ENCODE data around the gene PDGFD. TPM values are rescaled to one million over a fixed set of nuclear protein-coding genes. Genes with fewer than 3 reads are reported as not detected.

PDGFD gene
- total and polyA plus RNA-seq, 2 donors: 26.0 to 26.7 TPM

DNA sequence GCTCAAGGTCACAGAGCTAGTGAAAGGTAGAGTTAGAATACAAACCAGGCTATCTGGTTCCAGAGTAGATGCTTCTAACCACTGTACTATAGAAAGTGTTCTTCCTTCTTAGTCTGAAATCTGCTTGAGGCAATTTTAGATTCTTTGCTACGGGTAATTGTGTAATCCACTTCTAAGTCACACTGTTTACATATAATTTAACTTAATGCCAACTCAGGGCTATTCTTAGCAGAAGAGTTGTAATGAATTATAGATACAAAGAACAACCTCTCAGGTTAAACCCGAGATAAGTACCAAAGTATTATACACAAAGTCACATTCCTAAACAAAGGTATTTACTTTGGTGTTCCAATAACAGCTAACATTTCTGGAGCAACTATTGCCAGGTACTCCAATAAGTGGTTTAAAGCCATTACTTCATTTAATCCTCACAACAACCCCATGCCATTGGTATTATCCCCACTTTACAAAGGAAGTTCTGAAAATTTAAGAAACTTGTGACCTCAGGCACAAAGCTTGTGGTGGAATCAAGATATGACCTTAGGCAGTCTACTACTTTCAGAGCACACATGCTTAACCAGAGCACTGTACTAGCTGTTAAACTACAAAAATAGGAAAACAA is 158.6 kb downstream of the PDGFD start:
- Histone ChIP-seq H3K4me3 (ENCODE audit: low read depth, low read length) (no peak overlapping the region), H3K4me1 (ENCODE audit: insufficient read depth) (no peaks in the 10 kb centered on the region), H3K27ac (ENCODE audit: low read depth) (no peak overlapping the region), H3K36me3 (ENCODE audit: insufficient read depth) (no peaks in the 10 kb centered on the region)
- DNase-seq (ENCODE audit: extremely low spot score): no peak
- 31% methylated on average over 2 of the region's 2 CpGs for WGBS

DNA sequence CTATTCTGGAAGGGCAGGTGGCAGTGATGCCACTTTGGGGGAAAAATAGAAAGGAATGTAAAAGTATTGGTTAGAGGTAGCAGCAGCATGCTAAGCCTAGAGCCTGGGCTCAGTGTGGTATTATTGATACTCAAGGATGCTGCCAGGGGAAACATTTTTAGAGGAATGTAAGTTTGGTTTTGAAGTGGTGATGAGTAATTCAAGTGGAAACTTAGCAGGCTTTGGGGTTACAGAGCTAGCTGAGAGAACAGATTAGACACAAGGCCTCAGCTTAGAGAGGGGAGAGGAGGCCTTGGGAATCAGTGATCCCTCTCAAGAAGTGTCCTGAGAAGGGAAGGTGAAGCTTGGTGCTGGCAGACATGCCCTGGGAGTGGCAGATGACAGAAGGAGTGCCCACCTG is 160.5 kb downstream of the PDGFD start:
- Histone ChIP-seq H3K27ac (ENCODE audit: low read depth) (no peak overlapping the region), H3K4me1 (ENCODE audit: insufficient read depth) (no peaks in the 10 kb centered on the region), H3K36me3 (ENCODE audit: insufficient read depth) (no peaks in the 10 kb centered on the region), H3K4me3 (ENCODE audit: low read depth, low read length) (no peak overlapping the region)
- DNase-seq (ENCODE audit: extremely low spot score): no peak

DNA sequence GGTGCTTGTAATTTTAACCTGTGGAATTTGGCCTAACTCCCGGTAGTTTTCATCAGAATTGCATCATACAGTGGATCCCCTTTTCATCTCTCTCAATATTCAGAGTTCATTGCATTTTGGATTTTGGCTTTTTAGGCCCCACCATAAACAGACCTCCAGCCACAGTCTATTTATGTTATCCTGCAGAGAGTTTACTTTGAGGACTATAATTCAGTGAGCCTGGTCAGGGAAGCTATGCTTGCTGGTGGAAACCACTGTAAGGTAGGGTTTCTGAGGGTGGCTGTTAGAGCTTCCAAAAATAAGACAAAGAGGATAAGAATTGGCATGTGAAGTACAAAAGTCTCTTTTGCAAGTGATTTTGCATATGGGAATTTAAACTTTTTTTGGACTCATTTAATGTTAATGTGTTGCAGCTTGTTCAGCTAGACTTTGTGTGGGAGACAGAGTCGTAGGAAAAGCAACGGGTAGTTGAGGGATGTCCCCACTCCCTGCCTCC is 162.3 kb downstream of the PDGFD start:
- Histone ChIP-seq H3K4me3 (ENCODE audit: low read depth, low read length) (no peak overlapping the region), H3K4me1 (ENCODE audit: insufficient read depth) (no peaks in the 10 kb centered on the region), H3K36me3 (ENCODE audit: insufficient read depth) (no peaks in the 10 kb centered on the region), H3K27ac (ENCODE audit: low read depth) (no peak overlapping the region)
- WGBS: 69% methylated on average over 3 of the region's 3 CpGs
- DNase-seq (ENCODE audit: extremely low spot score): no peak

DNA sequence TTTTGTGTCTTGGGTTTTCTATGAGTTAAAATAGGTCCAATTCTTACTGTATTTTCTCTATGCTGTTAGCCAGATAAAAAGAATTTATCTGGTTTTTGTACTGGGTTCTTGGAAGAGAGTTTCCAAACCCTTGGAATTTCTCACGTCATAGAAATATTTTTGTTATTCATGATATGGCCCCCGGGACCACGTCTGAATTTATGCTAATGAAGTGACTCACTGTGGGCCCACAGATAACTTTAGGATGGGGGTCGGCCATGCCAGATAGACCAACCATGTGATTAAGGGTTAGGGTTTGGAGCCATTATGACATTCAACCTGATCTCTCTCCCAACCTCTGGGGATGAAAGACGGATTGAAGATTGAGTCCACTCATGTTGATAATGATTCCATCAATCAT is 163.1 kb downstream of the PDGFD start:
- Histone ChIP-seq H3K27ac (ENCODE audit: low read depth) (no peak overlapping the region), H3K4me3 (ENCODE audit: low read depth, low read length) (no peak overlapping the region), H3K36me3 (ENCODE audit: insufficient read depth) (no peaks in the 10 kb centered on the region), H3K4me1 (ENCODE audit: insufficient read depth) (no peaks in the 10 kb centered on the region)
- no peak for DNase-seq (ENCODE audit: extremely low spot score)
- WGBS: 51% methylated on average over 5 of the region's 5 CpGs

DNA sequence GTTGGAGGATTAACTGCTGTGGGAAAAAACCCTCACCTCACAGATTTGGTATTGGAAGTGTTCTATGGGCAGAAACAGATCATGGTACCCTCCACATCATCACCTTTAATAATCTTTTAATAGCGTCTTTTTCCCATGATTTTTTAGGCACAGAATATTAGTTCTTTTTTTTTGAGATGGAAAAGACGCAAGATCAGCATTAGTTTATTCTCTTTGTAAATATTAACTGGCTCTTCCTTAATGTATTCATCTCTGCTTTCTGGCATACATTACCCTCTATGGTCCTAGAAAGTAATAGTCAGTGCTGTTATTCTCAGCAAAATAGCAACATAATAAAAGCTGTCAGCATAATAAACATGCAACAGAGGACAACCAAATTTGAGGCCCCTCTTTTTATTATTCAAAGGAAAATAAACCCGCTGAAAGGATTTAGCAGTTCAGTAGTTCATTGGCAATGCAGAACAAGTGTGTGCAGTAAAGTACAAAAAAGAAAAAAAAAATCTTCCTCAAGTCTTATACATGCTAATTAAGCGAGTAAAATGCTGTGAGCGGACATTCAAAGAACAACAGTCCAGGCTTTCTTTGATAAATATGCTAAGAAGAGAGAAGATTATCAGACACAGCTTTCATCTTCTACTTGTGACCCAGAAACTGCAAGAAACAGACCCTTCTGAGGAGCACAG is 165.0 kb downstream of the PDGFD start:
- WGBS: 73% methylated on average over 5 of the region's 5 CpGs
- Histone ChIP-seq H3K36me3 (ENCODE audit: insufficient read depth) (no peaks in the 10 kb centered on the region), H3K27ac (ENCODE audit: low read depth) (no peak overlapping the region), H3K4me1 (ENCODE audit: insufficient read depth) (no peaks in the 10 kb centered on the region), H3K4me3 (ENCODE audit: low read depth, low read length) (no peak overlapping the region)
- DNase-seq (ENCODE audit: extremely low spot score): no peak

DNA sequence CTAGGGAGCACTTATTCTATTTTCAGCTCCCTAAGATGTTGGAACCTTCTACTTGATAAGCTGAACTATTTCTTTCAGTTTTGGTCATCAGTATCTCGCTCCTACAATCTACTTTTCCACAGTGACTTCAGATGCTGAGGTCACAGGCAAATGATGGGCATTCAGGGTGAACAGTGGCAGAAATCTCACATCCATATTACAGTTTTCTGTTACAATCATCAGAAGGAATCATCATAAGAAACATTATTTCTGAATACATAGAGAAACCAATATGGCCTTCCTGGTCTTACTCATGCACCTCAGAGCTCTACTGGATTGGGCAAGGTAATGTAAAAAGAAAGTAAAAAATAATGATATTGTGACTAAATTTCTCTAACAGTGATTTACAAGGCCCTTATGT is 166.9 kb downstream of the PDGFD start:
- WGBS: 93% methylated on average over 1 of the region's 1 CpG

DNA sequence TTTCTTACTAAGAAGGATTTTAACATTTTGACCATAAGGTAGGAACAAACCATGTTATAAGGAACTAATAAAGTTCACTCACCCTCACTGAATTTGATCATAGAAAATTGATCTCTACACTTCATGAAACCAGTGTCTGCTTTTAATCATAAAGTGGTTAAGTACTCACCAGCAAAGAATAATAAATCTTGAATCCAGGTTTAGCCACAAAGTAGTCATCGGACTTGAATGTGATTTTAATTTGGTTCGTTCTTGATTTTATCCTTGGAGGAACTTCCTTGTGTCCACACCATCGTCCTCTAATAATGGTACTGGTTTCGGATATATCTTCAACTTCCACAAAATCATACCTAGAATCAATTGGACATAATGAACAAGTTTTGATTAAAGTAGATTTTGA is 168.1 kb downstream of the PDGFD start:
- H3K36me3 ChIP-seq (ENCODE audit: insufficient read depth): no peaks in the 10 kb centered on the region
- H3K4me1 ChIP-seq (ENCODE audit: insufficient read depth): no peaks in the 10 kb centered on the region
- DNase-seq (ENCODE audit: extremely low spot score): no peak
- 97% methylated on average over 4 of the region's 4 CpGs for WGBS
- no peak overlapping the region for H3K4me3 ChIP-seq (ENCODE audit: low read depth, low read length)
- no peak overlapping the region for H3K27ac ChIP-seq (ENCODE audit: low read depth)

More for the DNA sequence above, 166.9 kb downstream of the PDGFD start:
- no peaks in the 10 kb centered on the region for H3K36me3 ChIP-seq (ENCODE audit: insufficient read depth)
- H3K27ac ChIP-seq (ENCODE audit: low read depth): peak overlapping the region; percentile 10
- DNase-seq (ENCODE audit: extremely low spot score): no peak
- H3K4me3 ChIP-seq (ENCODE audit: low read depth, low read length): no peak overlapping the region
- no peaks in the 10 kb centered on the region for H3K4me1 ChIP-seq (ENCODE audit: insufficient read depth)

DNA sequence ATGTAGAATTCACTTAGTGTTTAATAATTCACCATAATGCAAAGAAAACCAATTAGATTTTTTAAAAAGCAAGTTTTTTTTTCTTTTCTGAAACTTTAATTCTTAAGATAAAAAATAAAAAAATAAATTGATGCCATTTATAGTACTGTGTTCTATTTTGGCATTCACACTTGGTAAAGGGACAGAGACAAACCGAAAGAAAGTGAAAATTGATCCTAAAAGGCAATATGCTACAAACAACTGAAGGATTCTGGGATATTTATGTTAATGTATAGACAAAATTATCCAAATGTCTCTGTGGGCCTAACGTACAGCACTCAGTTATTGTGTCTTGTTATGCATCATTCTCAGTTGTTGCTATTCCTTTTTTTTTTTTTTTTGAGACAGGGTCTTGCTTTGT is 169.4 kb downstream of the PDGFD start:
- no peak overlapping the region for H3K27ac ChIP-seq (ENCODE audit: low read depth)
- H3K4me1 ChIP-seq (ENCODE audit: insufficient read depth): no peaks in the 10 kb centered on the region
- H3K4me3 ChIP-seq (ENCODE audit: low read depth, low read length): no peak overlapping the region
- no peaks in the 10 kb centered on the region for H3K36me3 ChIP-seq (ENCODE audit: insufficient read depth)
- DNase-seq (ENCODE audit: extremely low spot score): no peak
- 88% methylated on average over 2 of the region's 2 CpGs for WGBS

DNA sequence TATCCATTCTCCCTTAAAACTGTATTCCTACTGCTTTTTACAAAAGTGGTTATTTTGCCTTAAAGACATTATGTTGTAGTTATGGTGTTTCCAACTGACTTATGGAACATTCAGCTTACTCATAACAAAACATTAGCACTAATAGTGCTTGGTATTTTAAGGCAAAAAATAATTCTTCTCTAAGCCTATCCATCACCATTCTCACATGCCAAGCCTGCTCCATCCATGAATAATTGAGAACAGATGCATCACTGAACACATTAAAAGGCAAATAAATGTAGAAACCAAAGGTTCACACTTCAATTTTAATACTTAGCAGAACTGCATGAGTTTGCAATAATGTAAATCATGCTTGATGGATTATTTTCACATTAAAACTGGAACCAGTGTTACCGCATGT is 169.9 kb downstream of the PDGFD start:
- Histone ChIP-seq H3K36me3 (ENCODE audit: insufficient read depth) (no peaks in the 10 kb centered on the region), H3K27ac (ENCODE audit: low read depth) (no peak overlapping the region), H3K4me3 (ENCODE audit: low read depth, low read length) (no peak overlapping the region), H3K4me1 (ENCODE audit: insufficient read depth) (no peaks in the 10 kb centered on the region)
- no peak for DNase-seq (ENCODE audit: extremely low spot score)
- 64% methylated on average over 1 of the region's 1 CpG for WGBS

DNA sequence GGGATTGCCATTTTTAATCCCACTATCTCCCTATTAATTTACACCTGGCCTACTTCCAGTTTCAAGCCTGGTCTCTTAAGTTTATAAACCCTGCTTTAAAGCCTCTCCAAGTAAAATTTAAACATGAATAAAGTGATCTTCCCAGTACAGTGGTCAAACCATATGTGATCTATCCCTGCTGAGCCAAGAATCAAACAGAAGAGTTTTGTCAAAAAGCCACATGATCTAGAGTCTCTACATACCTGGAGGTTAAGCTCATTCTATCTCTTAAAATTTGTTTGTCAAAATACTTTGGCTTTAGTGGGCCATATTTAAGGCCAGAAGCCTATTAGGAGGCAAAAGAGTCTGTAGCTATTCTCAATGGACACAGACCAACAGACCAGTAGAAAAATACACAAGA is 170.4 kb downstream of the PDGFD start:
- H3K4me3 ChIP-seq (ENCODE audit: low read depth, low read length): no peak overlapping the region
- DNase-seq (ENCODE audit: extremely low spot score): no peak
- H3K4me1 ChIP-seq (ENCODE audit: insufficient read depth): no peaks in the 10 kb centered on the region
- H3K36me3 ChIP-seq (ENCODE audit: insufficient read depth): no peaks in the 10 kb centered on the region
- no peak overlapping the region for H3K27ac ChIP-seq (ENCODE audit: low read depth)

DNA sequence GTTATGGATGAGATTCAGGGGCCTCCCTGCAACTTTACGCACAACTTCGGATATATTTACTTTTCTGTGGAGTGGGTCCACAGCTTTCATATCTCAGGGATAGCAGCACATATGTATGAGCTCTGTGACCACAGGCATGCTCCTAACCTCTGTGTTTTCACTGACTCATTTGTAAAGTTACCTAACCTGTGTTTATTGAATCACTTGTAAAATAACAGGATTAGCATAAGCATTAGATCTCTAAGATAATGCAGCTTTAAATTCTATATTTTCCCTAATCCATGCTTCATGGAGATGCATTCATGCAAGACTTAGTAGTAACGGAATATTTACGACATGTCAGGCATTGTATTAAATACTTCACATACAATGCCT is 175.4 kb downstream of the PDGFD start:
- no peak overlapping the region for H3K4me3 ChIP-seq (ENCODE audit: low read depth, low read length)
- WGBS: 53% methylated on average over 4 of the region's 4 CpGs
- H3K36me3 ChIP-seq (ENCODE audit: insufficient read depth): no peaks in the 10 kb centered on the region
- no peak for DNase-seq (ENCODE audit: extremely low spot score)
- H3K4me1 ChIP-seq (ENCODE audit: insufficient read depth): no peaks in the 10 kb centered on the region
- H3K27ac ChIP-seq (ENCODE audit: low read depth): no peak overlapping the region

DNA sequence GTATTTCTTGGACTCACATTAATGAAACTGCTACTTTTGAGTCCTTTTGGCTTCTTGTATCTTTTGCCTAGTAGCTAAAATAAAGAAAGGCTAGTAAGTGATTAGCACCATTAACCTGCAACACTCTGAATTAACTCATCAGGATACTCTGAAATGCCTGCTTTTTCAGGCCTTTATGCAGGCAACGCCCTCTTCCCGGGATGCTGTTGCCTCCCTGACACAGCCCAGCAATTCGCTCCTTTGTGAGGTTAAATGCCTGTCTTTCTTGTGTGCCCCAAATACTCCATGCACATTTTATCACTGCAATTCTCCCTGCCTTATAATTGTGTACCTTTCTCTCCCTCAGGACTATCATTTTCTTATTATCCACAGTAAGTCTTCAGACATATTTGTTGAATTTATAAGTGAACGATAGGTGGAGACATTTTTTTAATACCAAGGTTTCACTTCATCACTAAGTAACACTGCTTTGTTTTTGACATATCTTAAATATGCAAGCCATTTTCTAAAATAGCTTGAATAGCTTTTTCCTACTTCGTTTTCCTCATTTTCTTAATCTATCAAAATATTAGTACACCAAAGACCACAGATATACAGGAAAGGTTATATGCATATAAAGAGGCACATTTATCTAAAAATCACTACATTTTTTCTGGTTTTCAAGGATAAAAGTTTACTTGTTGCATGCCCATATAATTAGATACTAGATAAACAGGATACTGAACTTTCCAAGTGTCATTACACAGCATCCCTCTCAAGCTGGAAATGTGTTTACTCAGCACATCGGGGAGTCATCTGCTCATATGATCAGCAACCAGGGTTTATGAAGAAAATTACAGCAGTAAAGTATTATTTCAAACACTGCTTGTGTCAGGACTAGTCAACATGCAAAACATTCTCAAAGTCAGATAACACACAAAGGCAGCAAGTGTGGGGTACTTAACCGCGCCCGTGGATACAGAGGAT is 176.0 kb downstream of the PDGFD start:
- H3K4me3 ChIP-seq (ENCODE audit: low read depth, low read length): no peak overlapping the region
- 64% methylated on average over 9 of the region's 9 CpGs for WGBS
- H3K4me1 ChIP-seq (ENCODE audit: insufficient read depth): no peaks in the 10 kb centered on the region
- H3K36me3 ChIP-seq (ENCODE audit: insufficient read depth): no peaks in the 10 kb centered on the region
- H3K27ac ChIP-seq (ENCODE audit: low read depth): no peak overlapping the region
- DNase-seq (ENCODE audit: extremely low spot score): no peak

DNA sequence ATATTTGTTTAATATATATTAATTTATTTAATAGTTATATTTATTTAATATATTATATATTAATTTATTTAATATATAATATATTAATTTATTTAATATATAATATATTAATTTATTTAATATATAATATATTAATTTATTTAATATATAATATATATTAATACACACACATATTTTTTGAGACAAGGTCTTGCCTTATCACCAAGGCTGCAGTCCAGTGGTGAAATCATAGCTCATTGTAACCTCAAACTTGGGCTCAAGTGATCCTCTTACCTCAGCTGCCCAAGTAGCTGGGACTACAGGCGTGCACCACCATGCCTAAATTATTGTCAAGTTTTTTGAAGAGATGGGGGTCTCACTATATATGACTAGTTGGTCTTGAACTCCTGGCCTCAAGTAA is 178.9 kb downstream of the PDGFD start:
- H3K27ac ChIP-seq (ENCODE audit: low read depth): no peak overlapping the region
- H3K4me3 ChIP-seq (ENCODE audit: low read depth, low read length): no peak overlapping the region
- WGBS: 98% methylated on average over 1 of the region's 1 CpG
- no peaks in the 10 kb centered on the region for H3K36me3 ChIP-seq (ENCODE audit: insufficient read depth)
- DNase-seq (ENCODE audit: extremely low spot score): no peak
- no peaks in the 10 kb centered on the region for H3K4me1 ChIP-seq (ENCODE audit: insufficient read depth)

DNA sequence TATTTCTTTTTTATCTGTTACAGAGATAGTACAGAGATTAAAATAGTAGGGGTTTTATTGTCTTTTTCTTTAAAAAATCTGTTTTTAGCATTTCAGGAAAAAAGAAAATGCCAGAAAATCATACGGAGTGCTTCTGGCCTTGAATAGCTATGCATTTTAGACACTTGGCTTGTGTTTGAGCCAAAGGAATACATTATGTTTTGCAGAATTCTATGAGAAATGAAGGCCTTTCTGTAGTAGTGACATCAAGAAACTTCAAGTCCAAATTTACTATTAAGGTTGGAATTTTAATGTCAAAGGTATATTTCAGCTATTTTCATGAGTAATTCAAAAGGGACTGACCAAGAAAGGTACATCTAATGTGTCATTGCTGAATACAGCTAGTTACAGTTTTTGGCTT is 183.8 kb downstream of the PDGFD start:
- no peaks in the 10 kb centered on the region for H3K4me1 ChIP-seq (ENCODE audit: insufficient read depth)
- no peak overlapping the region for H3K4me3 ChIP-seq (ENCODE audit: low read depth, low read length)
- H3K27ac ChIP-seq (ENCODE audit: low read depth): no peak overlapping the region
- no peak for DNase-seq (ENCODE audit: extremely low spot score)
- WGBS: 74% methylated on average over 1 of the region's 1 CpG
- no peaks in the 10 kb centered on the region for H3K36me3 ChIP-seq (ENCODE audit: insufficient read depth)
